Measurements from ENCODE around the gene MALRD1.
"Not testable (repeated sequence)": the region's sequence is repeated elsewhere in the genome, so short reads cannot be mapped to it uniquely, and the experiment has no call there.

MALRD1 gene

GRCh38 chr10:19505320-19506312, 457.0 kb downstream of the MALRD1 start:
- no peak for DNase-seq (ENCODE audit: low read depth)
- no peak for TF ChIP-seq CTCF (conservative IDR thresholded peaks at IDR 0.05; ENCODE audit: control insufficient read depth, insufficient read depth, low read depth, low read length)
- no peak overlapping the region for H3K4me3 ChIP-seq (ENCODE audit: control insufficient read depth, low read depth, low read length)

- H3K4me3 ChIP-seq (ENCODE audit: control insufficient read depth, low read depth, low read length); DNase-seq (ENCODE audit: low read depth): not testable (repeated sequence)
These were observed 461.6 kb downstream of the MALRD1 start for GRCh38 chr10:19510005-19510732.

GRCh38 chr10:19518109-19518508, 469.5 kb downstream of the MALRD1 start:
- no peak overlapping the region for H3K4me3 ChIP-seq (ENCODE audit: control insufficient read depth, low read depth, low read length)
- DNase-seq (ENCODE audit: low read depth), result no peak
- TF ChIP-seq CTCF (conservative IDR thresholded peaks at IDR 0.05; ENCODE audit: control insufficient read depth, insufficient read depth, low read depth, low read length), result no peak

- peak; percentile 11 for DNase-seq (ENCODE audit: low read depth)
- no peak for TF ChIP-seq CTCF (conservative IDR thresholded peaks at IDR 0.05; ENCODE audit: control insufficient read depth, insufficient read depth, low read depth, low read length)
These were observed 470.0 kb downstream of the MALRD1 start for GRCh38 chr10:19518632-19519031.

GRCh38 chr10:19531324-19531723, 482.7 kb downstream of the MALRD1 start:
- TF ChIP-seq CTCF (conservative IDR thresholded peaks at IDR 0.05; ENCODE audit: control insufficient read depth, insufficient read depth, low read depth, low read length), result no peak
- H3K4me3 ChIP-seq (ENCODE audit: control insufficient read depth, low read depth, low read length), result no peak overlapping the region
- no peak for DNase-seq (ENCODE audit: low read depth)

More at GRCh38 chr10:19518632-19519031, 470.0 kb downstream of the MALRD1 start:
- no peak overlapping the region for H3K4me3 ChIP-seq (ENCODE audit: control insufficient read depth, low read depth, low read length)

- TF ChIP-seq CTCF (conservative IDR thresholded peaks at IDR 0.05; ENCODE audit: control insufficient read depth, insufficient read depth, low read depth, low read length), result no peak
- no peak for DNase-seq (ENCODE audit: low read depth)
- H3K4me3 ChIP-seq (ENCODE audit: control insufficient read depth, low read depth, low read length), result no peak overlapping the region
These were observed 483.8 kb downstream of the MALRD1 start for GRCh38 chr10:19532411-19532810.

- no peak for DNase-seq (ENCODE audit: low read depth)
- TF ChIP-seq CTCF (conservative IDR thresholded peaks at IDR 0.05; ENCODE audit: control insufficient read depth, insufficient read depth, low read depth, low read length), result no peak
- no peak overlapping the region for H3K4me3 ChIP-seq (ENCODE audit: control insufficient read depth, low read depth, low read length)
These were observed 492.7 kb downstream of the MALRD1 start for GRCh38 chr10:19541299-19541698.
